ENCODE results near the gene CCDC12. TPM values are rescaled to one million over a fixed set of nuclear protein-coding genes. Genes with fewer than 3 reads are reported as not detected.
A peak's percentile ranks its signal among the peaks of the same experiment; 100 is the strongest.

CCDC12 gene
- total and polyA plus RNA-seq, 12 donors = 33.2 to 145 (median 70.0) TPM

DNA sequence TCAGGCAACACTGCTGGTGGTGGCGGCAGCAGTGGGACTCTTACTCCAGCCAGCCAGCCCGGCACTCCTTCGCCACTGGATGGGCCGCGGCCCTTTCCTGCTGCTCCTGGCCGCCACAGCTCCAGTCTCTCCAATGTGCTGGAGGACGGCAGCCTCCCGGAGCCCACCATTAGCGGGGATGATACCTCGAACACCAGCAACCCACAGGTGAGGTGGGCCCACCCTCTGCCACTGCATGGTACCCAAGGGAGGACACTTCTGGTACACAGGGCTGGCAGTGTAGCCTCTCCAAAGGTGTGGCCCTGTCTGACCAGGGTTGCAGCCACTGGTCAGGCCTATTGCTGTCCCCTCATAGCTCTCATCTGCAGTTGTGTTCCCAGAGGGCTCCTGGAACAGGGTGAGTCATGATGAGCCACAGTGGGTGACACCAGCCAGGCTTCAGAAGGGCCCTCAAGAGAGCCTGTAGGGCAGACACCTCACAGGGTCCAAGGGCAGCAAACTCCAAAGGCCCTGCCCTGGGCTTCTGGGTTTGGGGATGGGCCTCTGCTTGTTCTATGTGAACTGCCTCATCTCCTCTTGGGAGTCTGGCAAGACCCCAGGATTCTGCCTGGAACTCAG is 23.8 kb upstream of the CCDC12 start:
- WGBS, 4 donors = 96 to 100% (median 98%) methylated on average over 5 to 10 of the region's 10 CpGs; no CpG with 5 or more reads in 1 of the 4 donors
- Histone ChIP-seq H3K27me3 (no peaks in the 10 kb centered on the region), H3K27ac (no peak overlapping the region), H3K4me3 (no peak overlapping the region), H3K4me1 (replicated peaks in 1 of 2) (peaks cover 0 to 8% of the 10 kb centered on the region in 2 donors), H3K36me3 (replicated peaks in 1 of 2) (peaks cover 0 to 35% of the 10 kb centered on the region in 2 donors), H3K9me3 (replicated peaks in 1 of 3) (no peaks in the 10 kb centered on the region)
- TF ChIP-seq, protein P1, sequence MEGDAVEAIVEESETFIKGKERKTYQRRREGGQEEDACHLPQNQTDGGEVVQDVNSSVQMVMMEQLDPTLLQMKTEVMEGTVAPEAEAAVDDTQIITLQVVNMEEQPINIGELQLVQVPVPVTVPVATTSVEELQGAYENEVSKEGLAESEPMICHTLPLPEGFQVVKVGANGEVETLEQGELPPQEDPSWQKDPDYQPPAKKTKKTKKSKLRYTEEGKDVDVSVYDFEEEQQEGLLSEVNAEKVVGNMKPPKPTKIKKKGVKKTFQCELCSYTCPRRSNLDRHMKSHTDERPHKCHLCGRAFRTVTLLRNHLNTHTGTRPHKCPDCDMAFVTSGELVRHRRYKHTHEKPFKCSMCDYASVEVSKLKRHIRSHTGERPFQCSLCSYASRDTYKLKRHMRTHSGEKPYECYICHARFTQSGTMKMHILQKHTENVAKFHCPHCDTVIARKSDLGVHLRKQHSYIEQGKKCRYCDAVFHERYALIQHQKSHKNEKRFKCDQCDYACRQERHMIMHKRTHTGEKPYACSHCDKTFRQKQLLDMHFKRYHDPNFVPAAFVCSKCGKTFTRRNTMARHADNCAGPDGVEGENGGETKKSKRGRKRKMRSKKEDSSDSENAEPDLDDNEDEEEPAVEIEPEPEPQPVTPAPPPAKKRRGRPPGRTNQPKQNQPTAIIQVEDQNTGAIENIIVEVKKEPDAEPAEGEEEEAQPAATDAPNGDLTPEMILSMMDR (IDR thresholded peaks at IDR 0.05) = no peak
- TF ChIP-seq POLR2A (IDR thresholded peaks at IDR 0.05) = no peak
- peak in 5 of 7 donors; percentile 55 to 73 (median 62) for DNase-seq
- intact Hi-C loops (cut with DNase I) = loop anchor here (10.0 kb wide), 2 partner anchors 296 to 324 kb away; partner anchors contain the start of gene TMIE (in 1 of the 2)

DNA sequence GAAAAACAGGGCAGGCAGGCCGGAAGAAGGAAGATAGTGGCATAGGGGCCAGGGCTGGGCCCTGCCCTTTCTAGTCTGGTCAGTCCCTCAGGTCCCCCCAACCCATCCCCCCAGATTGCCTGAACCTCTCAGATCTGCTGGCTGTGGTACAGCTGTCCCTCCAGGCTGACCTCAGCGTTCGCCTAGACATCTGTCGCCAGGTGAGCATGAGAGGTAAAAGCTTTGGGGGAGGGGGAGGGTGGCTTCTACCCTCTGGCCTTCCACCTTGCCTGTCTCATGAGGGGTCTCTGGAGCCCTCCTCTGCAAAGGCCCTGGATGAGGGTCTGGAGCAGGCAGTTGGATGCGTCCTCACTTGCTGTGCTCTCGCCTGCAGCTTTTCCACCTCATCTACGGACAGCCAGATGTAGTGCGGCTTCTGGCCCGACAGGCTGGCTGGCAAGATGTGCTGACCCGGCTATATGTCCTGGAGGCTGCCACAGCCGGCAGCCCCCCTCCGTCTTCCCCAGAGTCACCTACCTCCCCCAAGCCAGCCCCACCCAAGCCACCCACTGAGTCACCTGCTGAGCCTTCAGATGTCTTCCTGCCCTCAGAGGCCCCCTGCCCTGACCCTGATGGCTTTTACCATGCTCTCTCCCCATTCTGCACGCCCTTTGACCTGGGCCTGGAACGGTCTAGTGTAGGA is 23.1 kb upstream of the CCDC12 start:
- 85 to 92% (median 91%) methylated on average over 7 to 14 of the region's 14 CpGs for WGBS, 4 donors
- intact Hi-C loops (cut with DNase I) = loop anchor here (5.0 to 10.0 kb wide), 3 partner anchors 77 to 325 kb away; partner anchors contain the start of gene TMIE (in 2 of the 2)
- no peak for TF ChIP-seq POLR2A (IDR thresholded peaks at IDR 0.05)
- TF ChIP-seq, protein P1 (IDR thresholded peaks at IDR 0.05) = no peak
- Histone ChIP-seq H3K4me3 (no peak overlapping the region), H3K4me1 (replicated peaks in 1 of 2) (peaks cover 0 to 8% of the 10 kb centered on the region in 2 donors), H3K9me3 (replicated peaks in 1 of 3) (no peaks in the 10 kb centered on the region), H3K27ac (no peak overlapping the region), H3K27me3 (no peaks in the 10 kb centered on the region), H3K36me3 (replicated peaks in 1 of 2) (peaks cover 0 to 35% of the 10 kb centered on the region in 2 donors)
- no peak for DNase-seq

DNA sequence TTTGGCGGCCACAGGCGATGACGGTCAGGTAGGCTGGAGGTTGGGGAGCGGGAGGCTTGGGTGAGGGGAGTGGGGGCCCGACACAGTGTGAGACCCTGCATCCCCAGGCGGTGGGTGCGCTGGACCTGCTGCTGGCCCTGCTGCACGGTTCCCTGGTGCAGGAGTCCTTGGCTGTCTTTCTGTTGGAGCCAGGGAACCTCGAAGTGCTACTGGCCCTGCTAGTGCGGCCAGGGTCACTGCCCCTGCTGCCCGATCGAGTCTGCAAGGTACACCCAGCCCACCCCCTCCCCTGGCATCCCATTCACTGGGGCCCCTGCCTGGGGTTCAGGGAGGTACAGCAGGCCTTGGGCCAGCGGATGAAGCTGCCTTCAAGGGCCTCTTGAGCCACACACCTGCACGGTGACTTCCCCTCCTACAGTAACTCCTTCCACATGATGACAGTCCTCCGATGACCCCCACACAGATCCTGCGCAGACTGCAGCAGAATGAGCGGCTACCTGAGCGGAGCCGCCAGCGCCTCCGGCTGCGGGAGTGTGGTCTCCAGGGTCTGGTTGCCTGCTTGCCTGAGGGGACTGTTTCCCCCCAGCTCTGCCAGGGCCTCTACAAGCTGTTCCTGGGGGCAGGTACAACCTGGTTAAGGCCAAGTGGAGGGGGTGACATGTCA is 22.4 kb upstream of the CCDC12 start:
- no peaks in the 10 kb centered on the region for H3K9me3 ChIP-seq (replicated peaks in 1 of 3)
- H3K4me3 ChIP-seq = no peak overlapping the region
- DNase-seq = no peak
- no peaks in the 10 kb centered on the region for H3K27me3 ChIP-seq
- intact Hi-C loops (cut with DNase I) = loop anchor here (5.0 to 10.0 kb wide), 2 partner anchors 77 to 294 kb away; partner anchors contain the start of gene TMIE (in 1 of the 2)
- peaks cover 0 to 29% of the 10 kb centered on the region in 2 donors for H3K36me3 ChIP-seq (replicated peaks in 1 of 2)
- H3K27ac ChIP-seq = no peak overlapping the region
- H3K4me1 ChIP-seq (replicated peaks in 1 of 2) = peaks cover 0 to 8% of the 10 kb centered on the region in 2 donors
- TF ChIP-seq, protein P1 (IDR thresholded peaks at IDR 0.05) = peak in 1 of 6 experiments; percentile 13
- no peak for TF ChIP-seq POLR2A (IDR thresholded peaks at IDR 0.05)
- 75 to 95% (median 76%) methylated on average over 6 to 22 of the region's 22 CpGs for WGBS, 4 donors

Measured in adrenal gland (tissue), 12 donors.